Type B pancreatic cell (in vitro differentiated cells): ENCODE data around the gene RBM7. TPM values are rescaled to one million over a fixed set of nuclear protein-coding genes. Genes with fewer than 3 reads are reported as not detected.

ENCODE experiments used
- DNase-seq: peaks from one replicate; pipeline ENCODE4 v3.0.0; 2021; ENCODE audit warnings: mixed read lengths; ENCODE audit not compliant: unreplicated experiment; ENCODE audit errors: extremely low spot score
- H3K27ac Mint-ChIP-seq: 2 replicates; pipeline ENCODE4 v1.8.0; 2021; ENCODE audit warnings: mild to moderate bottlenecking, mixed read lengths
- H3K27me3 Mint-ChIP-seq: 2 replicates; pipeline ENCODE4 v1.8.0; 2021; ENCODE audit warnings: mixed read lengths
- H3K36me3 Mint-ChIP-seq: 2 replicates; pipeline ENCODE4 v1.8.0; 2021; ENCODE audit warnings: mixed read lengths
- H3K4me1 Mint-ChIP-seq: one replicate; pipeline ENCODE4 v1.8.0; 2021; ENCODE audit warnings: mixed read lengths; ENCODE audit not compliant: unreplicated experiment
- H3K4me3 Mint-ChIP-seq: 2 replicates; pipeline ENCODE4 v1.8.0; 2021; ENCODE audit warnings: mild to moderate bottlenecking, mixed read lengths
- H3K9me3 Mint-ChIP-seq: 2 replicates; pipeline ENCODE4 v1.8.0; 2021; ENCODE audit warnings: mixed read lengths
- total RNA-seq: library from RNA; stranded (reverse); gene quantifications from 2 replicates; pipeline ENCODE4 v1.2.1, GENCODE V29; 2021; ENCODE audit warnings: low replicate concordance
- TF ChIP-seq, protein P1 (sequence below): fragments of 200-600 bp; sonication (generic); conservative IDR thresholded peaks from 2 replicates; pipeline ENCODE4 v1.5.0; 2021; ENCODE audit warnings: antibody characterized with exemption, mild to moderate bottlenecking

RBM7 gene
- total RNA-seq, 1 donor from 2014 or later, result 32.6 TPM

DNA sequence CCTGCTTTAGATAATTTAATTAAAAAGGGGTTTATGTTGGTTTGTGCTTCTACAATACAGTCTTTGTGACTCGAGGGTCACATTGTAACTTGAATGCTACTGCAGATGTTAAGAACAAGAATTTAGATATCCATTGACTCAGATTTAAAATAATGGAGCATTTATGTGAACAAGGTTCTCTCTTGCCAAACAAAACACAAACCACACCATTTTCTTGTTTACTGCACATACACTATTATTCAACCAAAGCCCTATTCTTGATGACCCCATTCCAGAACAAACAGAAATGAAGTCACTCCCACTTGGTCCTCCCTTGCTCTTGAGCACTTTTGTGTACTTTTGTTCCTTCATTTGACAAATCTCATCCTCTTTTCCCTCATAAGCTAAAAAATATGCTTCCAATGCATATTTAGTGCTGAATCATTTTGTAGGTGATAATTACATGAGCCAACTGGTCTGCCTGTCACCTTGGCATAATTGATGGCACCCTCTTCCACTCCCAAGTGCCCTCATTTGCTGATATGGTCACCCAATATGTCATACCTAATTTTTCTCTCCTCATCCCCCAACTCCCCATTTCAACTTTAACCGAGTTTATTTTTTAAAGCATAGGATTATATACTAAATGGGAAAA is 3.0 kb upstream of the RBM7 start:
- Mint-ChIP-seq H3K27me3 (no peaks in the 10 kb centered on the region), H3K4me1 (peaks cover 16% of the 10 kb centered on the region), H3K27ac (peak overlapping the region; percentile 29), H3K4me3 (peak overlapping the region; percentile 29), H3K36me3 (peaks cover 5% of the 10 kb centered on the region), H3K9me3 (no peaks in the 10 kb centered on the region)
- TF ChIP-seq, protein P1, sequence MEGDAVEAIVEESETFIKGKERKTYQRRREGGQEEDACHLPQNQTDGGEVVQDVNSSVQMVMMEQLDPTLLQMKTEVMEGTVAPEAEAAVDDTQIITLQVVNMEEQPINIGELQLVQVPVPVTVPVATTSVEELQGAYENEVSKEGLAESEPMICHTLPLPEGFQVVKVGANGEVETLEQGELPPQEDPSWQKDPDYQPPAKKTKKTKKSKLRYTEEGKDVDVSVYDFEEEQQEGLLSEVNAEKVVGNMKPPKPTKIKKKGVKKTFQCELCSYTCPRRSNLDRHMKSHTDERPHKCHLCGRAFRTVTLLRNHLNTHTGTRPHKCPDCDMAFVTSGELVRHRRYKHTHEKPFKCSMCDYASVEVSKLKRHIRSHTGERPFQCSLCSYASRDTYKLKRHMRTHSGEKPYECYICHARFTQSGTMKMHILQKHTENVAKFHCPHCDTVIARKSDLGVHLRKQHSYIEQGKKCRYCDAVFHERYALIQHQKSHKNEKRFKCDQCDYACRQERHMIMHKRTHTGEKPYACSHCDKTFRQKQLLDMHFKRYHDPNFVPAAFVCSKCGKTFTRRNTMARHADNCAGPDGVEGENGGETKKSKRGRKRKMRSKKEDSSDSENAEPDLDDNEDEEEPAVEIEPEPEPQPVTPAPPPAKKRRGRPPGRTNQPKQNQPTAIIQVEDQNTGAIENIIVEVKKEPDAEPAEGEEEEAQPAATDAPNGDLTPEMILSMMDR, result no peak
- no peak for DNase-seq

DNA sequence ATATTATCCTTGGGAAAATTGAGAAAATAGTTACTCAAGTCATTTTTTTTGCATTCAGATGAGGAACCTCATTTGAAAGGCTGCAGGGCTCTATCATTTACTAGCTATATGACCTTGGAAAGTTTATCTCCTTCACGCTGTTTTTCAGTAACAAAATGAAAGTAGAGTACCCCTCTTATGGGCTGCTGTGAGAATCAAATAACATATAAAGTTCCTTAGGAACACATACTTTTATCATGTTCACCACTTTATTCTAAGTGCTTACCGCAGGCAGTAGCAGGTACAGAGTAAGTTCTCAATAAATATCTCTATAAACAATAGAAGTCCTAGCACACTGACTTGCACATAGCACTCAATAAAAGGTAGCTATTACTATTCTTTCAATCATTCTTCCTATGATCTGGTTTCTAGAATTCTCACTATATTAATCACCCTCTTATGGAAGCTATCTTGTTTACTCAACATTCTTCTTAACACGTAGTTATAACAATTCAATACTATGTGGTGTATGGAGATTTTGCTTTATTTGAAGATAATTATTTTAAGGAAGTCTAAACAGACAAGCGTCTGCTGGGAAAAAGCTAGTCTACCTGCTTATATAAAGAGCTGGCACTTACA is 2.1 kb upstream of the RBM7 start:
- H3K36me3 Mint-ChIP-seq, result peaks cover 10% of the 10 kb centered on the region
- TF ChIP-seq, protein P1, result no peak
- H3K27ac Mint-ChIP-seq, result peak overlapping the region; percentile 100
- H3K9me3 Mint-ChIP-seq, result no peaks in the 10 kb centered on the region
- no peaks in the 10 kb centered on the region for H3K27me3 Mint-ChIP-seq
- H3K4me1 Mint-ChIP-seq, result peaks cover 16% of the 10 kb centered on the region
- peak overlapping the region; percentile 99 for H3K4me3 Mint-ChIP-seq
- DNase-seq, result no peak

DNA sequence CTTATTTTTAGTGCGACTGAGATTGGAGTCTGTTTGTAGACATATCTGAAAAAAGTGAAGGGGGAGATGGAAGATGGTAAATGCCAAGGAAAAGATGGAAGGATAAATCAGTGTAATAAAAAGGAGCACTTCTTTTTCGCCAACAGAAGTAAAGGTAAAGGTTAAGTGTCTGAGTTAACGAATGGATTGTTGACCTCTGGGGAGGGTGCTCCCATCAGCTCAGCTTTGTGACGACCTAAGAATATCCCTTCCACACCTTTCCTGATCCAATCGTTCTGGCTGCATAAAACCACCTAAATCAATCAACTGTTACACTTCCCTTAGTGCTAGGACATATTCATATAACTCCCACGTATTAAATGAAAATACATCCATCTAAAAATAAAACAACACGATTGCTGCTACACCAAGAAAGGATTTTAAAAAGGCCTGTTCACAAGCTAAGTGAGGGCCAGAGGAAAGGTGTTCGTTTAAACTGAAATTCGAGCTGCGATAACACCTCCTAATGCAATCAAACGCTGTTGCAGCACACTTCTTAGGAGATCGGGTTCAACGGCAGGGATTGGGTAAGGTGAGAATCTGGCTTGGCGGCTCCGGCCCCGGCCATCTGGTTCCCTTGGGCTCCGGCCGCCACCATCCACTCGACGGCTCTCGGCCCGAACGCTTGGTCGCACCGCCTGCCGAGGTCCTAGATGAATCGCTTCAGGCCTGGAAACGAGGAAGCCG is 813 bp upstream of the RBM7 start:
- peaks cover 22% of the 10 kb centered on the region for H3K4me1 Mint-ChIP-seq
- peak overlapping the region; percentile 99 for H3K4me3 Mint-ChIP-seq
- TF ChIP-seq, protein P1, result no peak
- no peak for DNase-seq
- H3K27ac Mint-ChIP-seq, result peak overlapping the region; percentile 100
- no peaks in the 10 kb centered on the region for H3K9me3 Mint-ChIP-seq
- H3K36me3 Mint-ChIP-seq, result peaks cover 17% of the 10 kb centered on the region
- no peaks in the 10 kb centered on the region for H3K27me3 Mint-ChIP-seq

DNA sequence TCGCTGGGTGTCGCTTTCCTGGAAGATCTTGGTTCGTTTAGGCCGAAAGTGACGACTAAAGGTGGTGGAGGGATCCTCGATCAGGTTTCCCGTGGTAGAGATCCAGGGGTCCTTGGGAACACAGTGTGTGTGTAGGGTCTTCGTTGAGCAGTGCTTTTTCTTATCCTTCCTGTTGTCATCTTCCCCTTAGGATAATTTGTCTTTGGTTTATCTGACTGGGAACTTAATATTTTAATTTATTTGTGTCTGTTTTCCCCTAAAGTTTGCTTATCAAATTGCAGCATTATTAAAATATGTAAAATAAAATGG is 403 bp downstream of the RBM7 start:
- Mint-ChIP-seq H3K4me1 (peaks cover 22% of the 10 kb centered on the region), H3K27me3 (no peaks in the 10 kb centered on the region), H3K4me3 (peak overlapping the region; percentile 99), H3K27ac (peak overlapping the region; percentile 100), H3K36me3 (peaks cover 28% of the 10 kb centered on the region), H3K9me3 (no peaks in the 10 kb centered on the region)
- no peak for DNase-seq
- TF ChIP-seq, protein P1, result no peak

DNA sequence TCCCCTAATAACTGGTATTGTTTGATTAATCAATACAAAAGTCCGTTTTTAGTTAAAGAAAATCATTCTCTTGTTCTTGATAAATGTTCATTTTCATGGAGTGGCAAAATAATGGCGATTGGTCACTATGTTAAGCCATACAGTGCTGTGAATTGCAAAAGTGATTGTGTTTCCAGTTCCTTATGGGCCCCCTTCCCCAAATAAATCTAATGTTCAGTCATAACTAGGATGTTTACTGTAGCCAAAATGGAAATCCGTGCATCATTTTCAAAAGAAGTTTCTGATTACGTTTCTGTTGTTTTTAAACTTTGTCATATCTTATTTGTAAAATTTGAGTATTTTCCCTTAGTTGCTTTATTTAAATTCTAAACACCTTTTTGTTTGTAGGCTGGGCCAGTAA is 845 bp downstream of the RBM7 start:
- Mint-ChIP-seq H3K4me1 (peaks cover 22% of the 10 kb centered on the region), H3K27ac (peak overlapping the region; percentile 100), H3K9me3 (no peaks in the 10 kb centered on the region), H3K4me3 (peak overlapping the region; percentile 99), H3K27me3 (no peaks in the 10 kb centered on the region), H3K36me3 (peaks cover 33% of the 10 kb centered on the region)
- TF ChIP-seq, protein P1, result no peak
- DNase-seq, result no peak
